ENCODE data around the gene KRTAP12-3.

The KRTAP12-3 gene

DNA sequence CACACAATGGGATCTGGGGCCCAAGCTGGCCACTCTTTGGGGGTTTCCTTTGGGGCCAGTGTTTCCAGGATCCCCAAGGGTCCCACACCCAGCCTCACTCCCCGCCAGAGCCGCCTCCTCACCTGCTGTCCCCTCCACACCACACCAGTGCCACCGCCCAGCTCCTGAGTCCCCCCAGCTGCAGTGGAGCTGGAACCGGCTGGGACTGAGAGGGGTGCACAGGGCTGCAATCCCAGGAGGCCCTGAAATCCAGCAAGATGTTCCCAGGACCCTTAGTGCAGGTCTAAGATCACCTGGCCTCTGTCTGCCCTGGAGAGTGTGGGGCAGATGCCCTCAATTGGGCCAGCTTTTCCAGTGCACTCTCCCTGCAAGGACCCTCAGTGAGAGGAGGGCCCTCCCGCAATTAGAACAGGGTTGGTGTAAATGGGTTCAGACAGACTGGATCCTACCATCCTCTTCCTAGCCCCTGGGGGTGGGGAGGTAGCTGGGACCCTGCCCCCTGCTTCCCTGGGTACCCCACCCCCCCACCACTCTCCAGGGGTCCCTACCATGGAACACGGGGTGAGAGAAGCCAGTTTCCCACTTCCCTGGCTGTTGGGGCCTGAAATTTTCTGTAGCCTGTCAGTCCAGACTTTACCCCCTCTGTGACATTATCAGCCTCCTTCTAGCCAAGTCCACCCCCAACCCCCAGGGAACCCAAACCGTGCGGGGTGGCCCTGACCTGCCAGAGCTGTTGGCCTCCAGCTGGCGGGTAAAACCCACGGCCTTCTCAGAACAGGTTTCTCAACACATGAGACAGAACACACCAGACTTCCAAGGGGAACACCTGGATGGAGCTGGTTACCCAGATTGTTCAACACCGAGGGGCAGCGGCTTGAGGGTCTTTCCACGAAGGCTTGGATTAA is 46.3 kb downstream of the KRTAP12-3 start:
- no peak for DNase-seq

- DNase-seq: no peak
Observed at GRCh38 chr21:44704636-44705001, 46.9 kb downstream of the KRTAP12-3 start.

DNA sequence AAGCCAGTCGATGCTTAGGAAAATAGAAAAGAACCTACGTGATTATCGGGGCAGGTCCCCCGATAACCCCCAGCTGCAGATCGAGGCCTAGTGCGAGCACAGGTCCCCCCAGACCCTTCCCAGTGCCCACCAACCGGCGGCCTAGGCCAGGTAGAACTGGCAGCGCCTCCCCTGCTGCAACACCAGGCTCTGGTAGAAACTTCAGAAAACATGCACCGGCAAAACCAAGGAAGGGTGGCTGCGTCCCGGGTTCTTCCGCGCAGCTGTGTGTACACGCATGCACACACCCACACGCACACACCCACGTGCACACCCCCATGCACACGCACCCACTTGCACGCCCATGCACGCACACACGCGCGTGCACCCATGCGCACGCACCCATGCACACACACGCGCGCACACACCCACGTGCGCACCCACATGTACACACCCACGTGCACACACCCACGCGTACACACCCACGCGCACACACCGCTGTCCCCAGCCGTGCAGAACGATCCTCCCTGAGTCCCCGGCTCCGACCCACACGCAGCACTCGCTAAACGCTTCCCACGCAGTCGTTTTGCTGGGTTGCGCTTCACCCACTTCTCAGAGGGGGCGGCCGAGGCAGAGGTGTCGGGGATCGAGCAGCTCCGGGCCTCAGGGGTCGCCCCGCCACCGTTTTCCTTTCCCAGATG is 48.4 kb downstream of the KRTAP12-3 start:
- no peak for DNase-seq

DNA sequence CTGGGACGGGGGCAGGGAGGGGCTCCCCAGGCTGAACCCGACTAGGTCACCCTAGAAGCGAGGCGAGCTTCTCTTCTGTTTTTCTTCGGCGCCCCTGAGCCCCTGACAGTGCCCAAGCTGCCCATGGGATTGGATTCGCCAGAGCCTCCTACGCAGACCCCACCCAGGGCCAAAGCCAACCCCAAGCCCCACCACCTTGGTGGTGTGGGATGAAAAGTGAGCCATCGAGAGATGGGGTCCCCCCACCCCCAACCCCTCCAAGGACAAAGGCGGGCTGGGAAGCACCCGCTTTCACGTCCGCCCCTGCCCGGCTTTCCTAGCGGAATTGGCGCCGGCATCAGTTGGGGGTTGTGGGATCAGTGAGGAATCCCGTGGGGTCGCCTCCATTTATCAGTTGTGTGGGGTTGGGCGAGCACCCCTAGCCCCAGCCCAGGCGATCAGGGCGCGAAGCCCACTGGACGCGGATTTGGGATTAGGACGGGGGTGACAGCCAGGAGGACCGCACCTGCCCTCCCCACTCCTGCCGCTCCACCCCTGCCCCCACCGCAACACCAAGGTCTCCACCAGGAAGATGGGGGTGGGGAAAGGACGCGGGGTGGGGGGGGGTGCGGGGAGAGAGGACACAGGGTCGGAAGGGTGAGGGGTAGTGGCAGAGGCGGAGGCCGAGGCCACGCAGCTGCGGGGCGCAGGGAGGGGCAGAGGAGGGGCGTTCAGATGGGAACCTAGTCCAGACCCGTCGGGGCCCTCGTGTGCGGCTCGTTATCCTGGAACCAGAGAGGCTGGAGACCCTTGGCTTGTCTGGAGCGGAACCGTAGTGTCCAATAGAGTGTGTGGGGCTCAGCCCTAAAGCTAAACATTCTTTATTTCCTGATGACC is 49.2 kb downstream of the KRTAP12-3 start:
- DNase-seq: no peak

Data from hematopoietic multipotent progenitor cell treated with erythropoietin and hydrocortisone succinate and interleukin-3 and kit ligand, for 4 days (in vitro differentiated cells).